Sigmoid colon (tissue), 4 donors: ENCODE measurements around the gene CD34.

Experiments used
- EP300 ChIP-seq, 4 donors: sonication (generic); formaldehyde crosslinking; IDR thresholded peaks; one replicate each; pipeline ENCODE4 v1.6.1; 2017; ENCODE audit warnings: antibody characterized with exemption in 4 of 4
- POLR2A ChIP-seq, 2 donors: fragments of 450-650 bp; IDR thresholded peaks; one replicate each; pipeline ENCODE4 v1.6.1; 2016; ENCODE audit warnings: antibody characterized with exemption in 2 of 2, mild to moderate bottlenecking in 2 of 2, moderate library complexity in 2 of 2
- POLR2AphosphoS5 ChIP-seq, 4 donors: sonication (generic); formaldehyde crosslinking; IDR thresholded peaks; one replicate each; pipeline ENCODE4 v1.6.1; 2017; ENCODE audit warnings: antibody characterized with exemption in 4 of 4
- TF ChIP-seq, protein P1 (sequence below), 4 experiments: fragments of 450-650 bp in 3 of 4; fragments of 200-600 bp in 1 of 4; IDR thresholded peaks; one replicate each; pipeline ENCODE4 v1.5.1; 2016 to 2019; ENCODE audit warnings: antibody characterized with exemption in 4 of 4, mild to moderate bottlenecking in 3 of 4, moderate library complexity in 2 of 4

DNA sequence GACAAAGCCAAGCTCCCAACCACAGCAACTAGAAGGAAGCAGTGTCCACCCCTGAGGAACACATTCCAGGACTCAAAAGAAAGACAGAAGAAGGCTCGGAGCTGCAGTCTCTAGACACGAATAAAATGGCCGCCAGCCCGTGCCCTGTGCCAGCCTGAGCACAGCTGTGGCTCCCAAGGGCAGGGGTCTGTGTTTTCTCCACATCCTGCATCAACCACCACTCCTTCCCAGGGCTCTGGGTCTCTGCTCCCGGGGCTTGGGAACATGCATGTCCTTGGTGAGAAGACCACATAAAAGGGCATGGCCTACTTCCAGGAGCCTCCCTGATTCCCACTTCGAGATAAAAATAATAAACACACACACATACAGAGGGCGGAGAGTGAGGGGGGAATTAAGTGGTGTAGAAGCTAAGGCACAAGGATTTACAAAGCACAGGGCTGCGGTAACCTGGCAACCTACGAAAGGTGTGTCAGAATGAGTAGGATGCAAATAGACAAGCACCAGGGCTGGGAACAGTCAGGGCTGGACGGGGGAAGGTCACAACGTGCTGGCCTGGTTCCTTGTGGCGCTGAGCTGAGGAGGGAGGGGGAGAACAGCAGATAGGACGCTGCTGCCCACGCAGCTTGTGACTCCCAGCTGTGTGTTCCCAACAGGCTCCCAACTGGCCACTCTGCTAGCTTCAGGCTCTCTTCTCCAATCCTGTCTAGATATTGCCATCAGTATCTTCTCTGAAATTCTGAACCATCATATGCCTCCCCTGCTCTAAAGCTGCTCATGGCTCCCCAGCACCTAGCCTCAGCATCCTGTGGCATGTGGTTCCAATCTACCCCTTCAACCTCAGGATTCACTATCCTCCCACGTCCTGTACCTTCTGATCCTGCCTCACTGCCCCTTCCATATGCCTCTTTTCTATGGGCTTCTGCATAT lies 72.5 kb downstream of the CD34 start:
- TF ChIP-seq, protein P1, sequence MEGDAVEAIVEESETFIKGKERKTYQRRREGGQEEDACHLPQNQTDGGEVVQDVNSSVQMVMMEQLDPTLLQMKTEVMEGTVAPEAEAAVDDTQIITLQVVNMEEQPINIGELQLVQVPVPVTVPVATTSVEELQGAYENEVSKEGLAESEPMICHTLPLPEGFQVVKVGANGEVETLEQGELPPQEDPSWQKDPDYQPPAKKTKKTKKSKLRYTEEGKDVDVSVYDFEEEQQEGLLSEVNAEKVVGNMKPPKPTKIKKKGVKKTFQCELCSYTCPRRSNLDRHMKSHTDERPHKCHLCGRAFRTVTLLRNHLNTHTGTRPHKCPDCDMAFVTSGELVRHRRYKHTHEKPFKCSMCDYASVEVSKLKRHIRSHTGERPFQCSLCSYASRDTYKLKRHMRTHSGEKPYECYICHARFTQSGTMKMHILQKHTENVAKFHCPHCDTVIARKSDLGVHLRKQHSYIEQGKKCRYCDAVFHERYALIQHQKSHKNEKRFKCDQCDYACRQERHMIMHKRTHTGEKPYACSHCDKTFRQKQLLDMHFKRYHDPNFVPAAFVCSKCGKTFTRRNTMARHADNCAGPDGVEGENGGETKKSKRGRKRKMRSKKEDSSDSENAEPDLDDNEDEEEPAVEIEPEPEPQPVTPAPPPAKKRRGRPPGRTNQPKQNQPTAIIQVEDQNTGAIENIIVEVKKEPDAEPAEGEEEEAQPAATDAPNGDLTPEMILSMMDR (IDR thresholded peaks at IDR 0.05): no peak
- TF ChIP-seq POLR2AphosphoS5 (IDR thresholded peaks at IDR 0.05) (peak in 2 of 4 donors; percentile 38 to 40), POLR2A (IDR thresholded peaks at IDR 0.05) (no peak), EP300 (IDR thresholded peaks at IDR 0.05) (no peak)
